Measurements from ENCODE around the gene THRSP.
"Not testable (repeated sequence)": the region's sequence is repeated elsewhere in the genome, so short reads cannot be mapped to it uniquely, and the experiment has no call there.

THRSP gene

GRCh38 chr11:78039391-78039918, 24.2 kb upstream of the THRSP start:
- no peak for DNase-seq (ENCODE audit: low spot score)

GRCh38 chr11:78039919-78040671, 23.6 kb upstream of the THRSP start:
- peak; percentile 78 for DNase-seq (ENCODE audit: low spot score)

- no peak for DNase-seq (ENCODE audit: low spot score)
These were observed 22.8 kb upstream of the THRSP start for GRCh38 chr11:78040691-78041379.

GRCh38 chr11:78041380-78041719, 22.3 kb upstream of the THRSP start:
- not testable (repeated sequence) for DNase-seq (ENCODE audit: low spot score)

- DNase-seq (ENCODE audit: low spot score), result no peak
These were observed 21.7 kb upstream of the THRSP start for GRCh38 chr11:78041843-78042440.

- DNase-seq (ENCODE audit: low spot score), result no peak
These were observed 19.0 kb upstream of the THRSP start for GRCh38 chr11:78044706-78045105.

- DNase-seq (ENCODE audit: low spot score), result peak; percentile 69
These were observed 17.7 kb upstream of the THRSP start for GRCh38 chr11:78045851-78046485.

- no peak for DNase-seq (ENCODE audit: low spot score)
These were observed 17.2 kb upstream of the THRSP start for GRCh38 chr11:78046486-78046854.

GRCh38 chr11:78048561-78048960, 15.1 kb upstream of the THRSP start:
- DNase-seq (ENCODE audit: low spot score), result no peak

GRCh38 chr11:78049348-78049747, 14.3 kb upstream of the THRSP start:
- DNase-seq (ENCODE audit: low spot score), result no peak

GRCh38 chr11:78050964-78051831, 12.5 kb upstream of the THRSP start:
- DNase-seq (ENCODE audit: low spot score), result no peak

GRCh38 chr11:78054971-78055370, 8.7 kb upstream of the THRSP start:
- DNase-seq (ENCODE audit: low spot score), result no peak

- DNase-seq (ENCODE audit: low spot score), result no peak
These were observed 7.6 kb upstream of the THRSP start for GRCh38 chr11:78056093-78056492.

GRCh38 chr11:78057462-78058055, 6.1 kb upstream of the THRSP start:
- DNase-seq (ENCODE audit: low spot score), result no peak

- not testable (repeated sequence) for DNase-seq (ENCODE audit: low spot score)
These were observed 3.8 kb upstream of the THRSP start for GRCh38 chr11:78059749-78060328.

- DNase-seq (ENCODE audit: low spot score), result no peak
These were observed 3.1 kb upstream of the THRSP start for GRCh38 chr11:78060533-78060932.

- DNase-seq (ENCODE audit: low spot score), result no peak
These were observed 2.4 kb upstream of the THRSP start for GRCh38 chr11:78061088-78061920.

- DNase-seq (ENCODE audit: low spot score), result no peak
These were observed 1.7 kb upstream of the THRSP start for GRCh38 chr11:78061921-78062311.

GRCh38 chr11:78062671-78063070, 990 bp upstream of the THRSP start:
- no peak for DNase-seq (ENCODE audit: low spot score)

- DNase-seq (ENCODE audit: low spot score), result no peak
These were observed 1.5 kb downstream of the THRSP start for GRCh38 chr11:78065203-78065602.
